ENCODE data around the gene BTNL9. TPM values are rescaled to one million over a fixed set of nuclear protein-coding genes. Genes with fewer than 3 reads are reported as not detected.

The BTNL9 gene
- total RNA-seq, 1 donor from 2014 or later = not detected

DNA sequence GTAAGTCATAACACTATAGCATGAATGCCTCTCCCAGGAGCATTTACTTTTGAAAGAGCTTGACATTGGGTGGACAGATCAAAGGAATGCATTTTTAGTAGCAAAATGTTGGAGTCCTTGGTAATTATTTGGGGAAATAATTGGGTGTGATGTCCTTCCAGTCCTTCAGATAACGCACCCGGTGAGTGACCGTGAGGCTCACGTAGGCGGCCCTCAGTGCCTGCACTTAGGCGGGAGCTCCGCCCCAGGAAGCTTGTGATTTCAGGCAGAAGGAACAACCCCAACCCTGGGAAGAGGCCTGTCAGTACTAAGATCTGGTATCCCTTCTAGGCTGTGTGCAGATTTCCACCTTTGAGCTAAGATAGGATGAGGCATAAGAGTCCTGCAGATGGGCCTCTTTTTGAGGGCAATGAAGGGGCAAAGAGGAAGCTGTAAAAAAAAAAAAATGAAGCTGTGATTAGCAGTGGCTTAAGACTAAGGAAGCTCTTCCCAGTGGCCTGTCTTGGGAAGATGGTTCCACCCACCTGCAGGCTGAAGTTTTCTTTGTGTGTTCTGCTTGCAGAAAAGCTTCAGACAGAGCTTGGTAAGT lies 14.9 kb downstream of the BTNL9 start:
- H3K9me3 Mint-ChIP-seq (ENCODE audit: low read depth) = no peaks in the 10 kb centered on the region
- no peak overlapping the region for H3K27ac Mint-ChIP-seq (ENCODE audit: unreplicated experiment)
- H3K36me3 Mint-ChIP-seq (ENCODE audit: low read depth) = no peaks in the 10 kb centered on the region
- no peak overlapping the region for H3K4me3 Mint-ChIP-seq (ENCODE audit: unreplicated experiment)
- H3K27me3 Mint-ChIP-seq (ENCODE audit: low read depth) = peaks cover 77% of the 10 kb centered on the region
- DNase-seq (ENCODE audit: low spot score) = no peak
- no peak for TF ChIP-seq CTCF (IDR thresholded peaks at IDR 0.05)
- H3K4me1 Mint-ChIP-seq (ENCODE audit: low read depth) = peaks cover 17% of the 10 kb centered on the region

- Mint-ChIP-seq H3K4me1 (ENCODE audit: low read depth) (peaks cover 17% of the 10 kb centered on the region), H3K36me3 (ENCODE audit: low read depth) (no peaks in the 10 kb centered on the region), H3K4me3 (ENCODE audit: unreplicated experiment) (no peak overlapping the region), H3K9me3 (ENCODE audit: low read depth) (no peaks in the 10 kb centered on the region), H3K27me3 (ENCODE audit: low read depth) (peaks cover 81% of the 10 kb centered on the region), H3K27ac (ENCODE audit: unreplicated experiment) (no peak overlapping the region)
- no peak for TF ChIP-seq CTCF (IDR thresholded peaks at IDR 0.05)
- no peak for DNase-seq (ENCODE audit: low spot score)
Measured at GRCh38 chr5:181056431-181056830, 16.4 kb downstream of the BTNL9 start.

- TF ChIP-seq CTCF (IDR thresholded peaks at IDR 0.05) = no peak
- Mint-ChIP-seq H3K27me3 (ENCODE audit: low read depth) (peaks cover 86% of the 10 kb centered on the region), H3K4me3 (ENCODE audit: unreplicated experiment) (no peak overlapping the region), H3K4me1 (ENCODE audit: low read depth) (peaks cover 9% of the 10 kb centered on the region), H3K36me3 (ENCODE audit: low read depth) (no peaks in the 10 kb centered on the region), H3K27ac (ENCODE audit: unreplicated experiment) (no peak overlapping the region), H3K9me3 (ENCODE audit: low read depth) (no peaks in the 10 kb centered on the region)
- no peak for DNase-seq (ENCODE audit: low spot score)
Measured at GRCh38 chr5:181058321-181058720, 18.3 kb downstream of the BTNL9 start.

DNA sequence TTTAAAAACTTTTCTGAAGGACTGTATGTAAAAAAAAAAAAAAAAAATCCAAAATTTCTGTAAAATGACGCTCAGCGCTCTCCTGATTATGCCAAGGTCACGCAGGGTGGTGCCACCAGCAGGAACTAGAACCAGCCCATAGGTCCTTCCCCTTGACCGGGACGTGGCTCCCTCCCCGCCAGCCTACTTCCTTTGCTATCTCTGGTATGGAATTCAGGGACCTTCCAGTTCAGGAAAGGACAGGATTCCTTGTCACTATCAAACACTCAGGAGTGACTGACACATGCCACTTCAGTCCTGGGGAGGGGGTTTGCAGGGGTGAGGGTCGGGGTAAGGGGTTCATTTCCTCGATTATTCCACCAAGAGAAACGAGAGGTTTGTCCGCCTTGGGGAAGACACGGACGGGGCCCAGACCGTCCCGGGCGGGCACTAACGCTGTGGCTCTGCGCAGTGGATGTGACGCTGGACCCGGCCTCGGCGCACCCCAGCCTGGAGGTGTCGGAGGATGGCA lies 18.8 kb downstream of the BTNL9 start:
- H3K36me3 Mint-ChIP-seq (ENCODE audit: low read depth) = no peaks in the 10 kb centered on the region
- H3K27me3 Mint-ChIP-seq (ENCODE audit: low read depth) = peaks cover 83% of the 10 kb centered on the region
- no peak for DNase-seq (ENCODE audit: low spot score)
- TF ChIP-seq CTCF (IDR thresholded peaks at IDR 0.05) = no peak
- no peak overlapping the region for H3K27ac Mint-ChIP-seq (ENCODE audit: unreplicated experiment)
- peaks cover 4% of the 10 kb centered on the region for H3K4me1 Mint-ChIP-seq (ENCODE audit: low read depth)
- H3K4me3 Mint-ChIP-seq (ENCODE audit: unreplicated experiment) = no peak overlapping the region
- peaks cover 3% of the 10 kb centered on the region for H3K9me3 Mint-ChIP-seq (ENCODE audit: low read depth)

DNA sequence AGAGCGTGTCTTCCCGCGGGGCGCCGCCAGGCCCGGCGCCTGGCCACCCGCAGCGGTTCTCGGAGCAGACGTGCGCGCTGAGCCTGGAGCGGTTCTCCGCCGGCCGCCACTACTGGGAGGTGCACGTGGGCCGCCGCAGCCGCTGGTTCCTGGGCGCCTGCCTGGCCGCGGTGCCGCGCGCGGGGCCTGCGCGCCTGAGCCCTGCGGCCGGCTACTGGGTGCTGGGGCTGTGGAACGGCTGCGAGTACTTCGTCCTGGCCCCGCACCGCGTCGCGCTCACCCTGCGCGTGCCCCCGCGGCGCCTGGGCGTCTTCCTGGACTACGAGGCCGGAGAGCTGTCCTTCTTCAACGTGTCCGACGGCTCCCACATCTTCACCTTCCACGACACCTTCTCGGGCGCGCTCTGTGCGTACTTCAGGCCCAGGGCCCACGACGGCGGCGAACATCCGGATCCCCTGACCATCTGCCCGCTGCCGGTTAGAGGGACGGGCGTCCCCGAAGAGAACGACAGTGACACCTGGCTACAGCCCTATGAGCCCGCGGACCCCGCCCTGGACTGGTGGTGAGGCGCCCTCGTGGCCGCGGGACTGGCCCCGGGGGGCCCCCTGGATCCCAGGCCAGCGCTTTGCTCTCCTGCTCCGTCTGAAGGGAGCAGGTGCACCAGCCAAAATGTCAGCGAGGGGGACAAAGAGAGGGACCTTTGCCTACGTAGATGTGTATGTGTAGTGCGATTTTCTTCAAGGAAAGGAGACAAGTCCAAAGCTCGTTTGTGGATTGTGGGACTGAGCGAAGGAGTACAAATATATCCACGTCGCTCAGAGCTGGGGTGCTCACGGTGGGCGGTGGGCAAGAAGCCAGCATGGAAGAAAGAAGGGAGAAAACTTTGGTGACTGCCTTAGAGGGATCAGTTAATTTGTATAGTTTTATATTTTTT lies 19.5 kb downstream of the BTNL9 start:
- Mint-ChIP-seq H3K36me3 (ENCODE audit: low read depth) (no peaks in the 10 kb centered on the region), H3K27me3 (ENCODE audit: low read depth) (peaks cover 78% of the 10 kb centered on the region), H3K27ac (ENCODE audit: unreplicated experiment) (no peak overlapping the region), H3K9me3 (ENCODE audit: low read depth) (peaks cover 3% of the 10 kb centered on the region), H3K4me1 (ENCODE audit: low read depth) (no peaks in the 10 kb centered on the region), H3K4me3 (ENCODE audit: unreplicated experiment) (no peak overlapping the region)
- TF ChIP-seq CTCF (IDR thresholded peaks at IDR 0.05) = no peak
- DNase-seq (ENCODE audit: low spot score) = no peak

Data from chondrocyte (in vitro differentiated cells).